ENCODE results near the gene WSCD2. TPM values are rescaled to one million over a fixed set of nuclear protein-coding genes. Genes with fewer than 3 reads are reported as not detected.

The WSCD2 gene
- polyA plus RNA-seq, 1 donor (not counting 4 experiments of a cell fraction or from before 2014, with no cell fraction given), result not detected

- Histone ChIP-seq H3K27me3 (ENCODE audit: control insufficient read depth, extremely low read depth, insufficient read depth, low read length) (no peaks in the 10 kb centered on the region), H3K4me3 (ENCODE audit: control insufficient read depth in 2 of 3, extremely low read depth in 1 of 3, insufficient read depth in 2 of 3, low read depth in 1 of 3, low read length in 3 of 3) (no peak overlapping the region), H3K9me3 (ENCODE audit: control insufficient read depth, low read depth, low read length) (no peaks in the 10 kb centered on the region), H3K9me1 (ENCODE audit: control insufficient read depth, extremely low read depth, insufficient read depth, low read length) (no peaks in the 10 kb centered on the region), H3K9ac (ENCODE audit: control insufficient read depth, extremely low read depth, insufficient read depth, low read length) (no peak overlapping the region), H3K4me2 (ENCODE audit: control insufficient read depth, extremely low read depth, insufficient read depth, low read depth, low read length) (no peak overlapping the region), H2AFZ (ENCODE audit: control insufficient read depth, low read length) (no peak overlapping the region), H3K4me1 (ENCODE audit: control insufficient read depth, extremely low read depth, insufficient read depth, low read length) (peaks cover 4% of the 10 kb centered on the region), H3K27ac (ENCODE audit: control insufficient read depth, insufficient read depth, low read length) (no peak overlapping the region), H4K20me1 (ENCODE audit: control insufficient read depth, extremely low read depth, insufficient read depth, low read length) (no peaks in the 10 kb centered on the region), H3K36me3 (ENCODE audit: control insufficient read depth in 2 of 2, extremely low read depth in 1 of 2, insufficient read depth in 2 of 2, low read length in 2 of 2) (no peaks in the 10 kb centered on the region), H3K79me2 (ENCODE audit: control insufficient read depth, insufficient read depth, low read length) (no peaks in the 10 kb centered on the region)
- DNase-seq (ENCODE audit: low read depth, low spot score) (no peak), FAIRE-seq (no peak)
- TF ChIP-seq EZH2 (IDR thresholded peaks at IDR 0.05; ENCODE audit: low read length) (no peak), CTCF (optimal IDR thresholded peaks at IDR 0.05 in 1 of 3, IDR thresholded peaks at IDR 0.05 in 1 of 3, conservative IDR thresholded peaks at IDR 0.05 in 1 of 3; ENCODE audit: extremely low read depth in 1 of 3, insufficient read depth in 2 of 3, low read length in 3 of 3) (no peak)
- dilution Hi-C loops (cut with MboI; ENCODE audit: extremely low pct_ligation_motif_present, low sequenced_read_pairs), result no loop called here
These were observed 18.2 kb upstream of the WSCD2 start for GRCh38 chr12:108110844-108111243.

GRCh38 chr12:108112832-108113556 is 16.1 kb upstream of the WSCD2 start:
- TF ChIP-seq EZH2 (IDR thresholded peaks at IDR 0.05; ENCODE audit: low read length) (no peak), CTCF (optimal IDR thresholded peaks at IDR 0.05 in 1 of 3, IDR thresholded peaks at IDR 0.05 in 1 of 3, conservative IDR thresholded peaks at IDR 0.05 in 1 of 3; ENCODE audit: extremely low read depth in 1 of 3, insufficient read depth in 2 of 3, low read length in 3 of 3) (peak in 1 of 3 experiments; percentile 5)
- dilution Hi-C loops (cut with MboI; ENCODE audit: extremely low pct_ligation_motif_present, low sequenced_read_pairs), result no loop called here
- Histone ChIP-seq H3K79me2 (ENCODE audit: control insufficient read depth, insufficient read depth, low read length) (no peaks in the 10 kb centered on the region), H3K9me3 (ENCODE audit: control insufficient read depth, low read depth, low read length) (no peaks in the 10 kb centered on the region), H3K9ac (ENCODE audit: control insufficient read depth, extremely low read depth, insufficient read depth, low read length) (no peak overlapping the region), H3K9me1 (ENCODE audit: control insufficient read depth, extremely low read depth, insufficient read depth, low read length) (no peaks in the 10 kb centered on the region), H3K27me3 (ENCODE audit: control insufficient read depth, extremely low read depth, insufficient read depth, low read length) (no peaks in the 10 kb centered on the region), H3K27ac (ENCODE audit: control insufficient read depth, insufficient read depth, low read length) (no peak overlapping the region), H2AFZ (ENCODE audit: control insufficient read depth, low read length) (no peak overlapping the region), H3K4me3 (ENCODE audit: control insufficient read depth in 2 of 3, extremely low read depth in 1 of 3, insufficient read depth in 2 of 3, low read depth in 1 of 3, low read length in 3 of 3) (no peak overlapping the region), H3K36me3 (ENCODE audit: control insufficient read depth in 2 of 2, extremely low read depth in 1 of 2, insufficient read depth in 2 of 2, low read length in 2 of 2) (no peaks in the 10 kb centered on the region), H3K4me1 (ENCODE audit: control insufficient read depth, extremely low read depth, insufficient read depth, low read length) (peaks cover 7% of the 10 kb centered on the region), H3K4me2 (ENCODE audit: control insufficient read depth, extremely low read depth, insufficient read depth, low read depth, low read length) (no peak overlapping the region), H4K20me1 (ENCODE audit: control insufficient read depth, extremely low read depth, insufficient read depth, low read length) (no peaks in the 10 kb centered on the region)
- no peak for DNase-seq (ENCODE audit: low read depth, low spot score)
- no peak for FAIRE-seq
